ENCODE results near the gene ABCB11. TPM values are rescaled to one million over a fixed set of nuclear protein-coding genes. Genes with fewer than 3 reads are reported as not detected.

Gene ABCB11
- total and polyA plus RNA-seq, 9 of the 15 experiments (the other 6 are each of a cell fraction or from before 2014, with no cell fraction given) = 0.04 to 0.51 (median 0.10) TPM; not detected in 1

GRCh38 chr2:169072163-169072925 lies 41.2 kb upstream of the ABCB11 start (continued):
- no peak for TF ChIP-seq MGA (IDR thresholded peaks at IDR 0.05)
- no peak for TF ChIP-seq NFIX (CRISPR knock-in tag; IDR thresholded peaks at IDR 0.05; ENCODE audit: low read depth)
- TF ChIP-seq ATF2 (CRISPR knock-in tag; IDR thresholded peaks at IDR 0.05) = no peak
- TF ChIP-seq MBD1 (CRISPR knock-in tag; IDR thresholded peaks at IDR 0.05) = no peak
- no peak for TF ChIP-seq RERE (CRISPR knock-in tag; IDR thresholded peaks at IDR 0.05; ENCODE audit: borderline replicate concordance)
